PC-9 (cell line): ENCODE results near the gene TEX54. TPM values are rescaled to one million over a fixed set of nuclear protein-coding genes. Genes with fewer than 3 reads are reported as not detected.
A peak's percentile ranks its signal among the peaks of the same experiment; 100 is the strongest.
"Not testable (repeated sequence)": the region's sequence is repeated elsewhere in the genome, so short reads cannot be mapped to it uniquely, and the experiment has no call there.

Source experiments
- BruUV-seq: library from RNA; stranded (reverse); fragments of 400-500 nt; replicated peaks from 2 replicates; lab custom pipeline; 2021; lab: Mats Ljungman, UMichigan
- CTCF ChIA-PET: fragments of 300-600 bp; sonication (Branson Sonifier 250); formaldehyde crosslinking; loops from one replicate; lab custom pipeline; 2022; ENCODE audit warnings: antibody characterized with exemption; lab: Charles Lee
- POLR2A ChIA-PET: fragments of 300-600 bp; sonication (Branson Sonifier 250); formaldehyde crosslinking; loops from one replicate; lab custom pipeline; 2022; ENCODE audit warnings: antibody characterized with exemption; ENCODE audit not compliant: unreplicated experiment; lab: Charles Lee
- DNase-seq, 2 experiments: peaks; one replicate each; pipeline versions ENCODE4 v3.0.0 to v3.0.0-alpha.2; 2015 to 2022; ENCODE audit warnings: mixed read lengths in 1 of 2
- H2AFZ ChIP-seq: fragments of 200-600 bp; sonication (generic); 2 replicates; pipeline ENCODE4 v1.8.1; 2017; ENCODE audit warnings: antibody characterized with exemption
- H3F3A ChIP-seq: fragments of 200-600 bp; sonication (generic); 2 replicates; pipeline ENCODE4 v1.8.1; 2017; ENCODE audit warnings: antibody characterized with exemption, mild to moderate bottlenecking, low read depth; ENCODE audit not compliant: insufficient read depth
- H3K27ac ChIP-seq: fragments of 200-600 bp; sonication (generic); 2 replicates; pipeline ENCODE4 v1.6.1; 2016; ENCODE audit warnings: mixed run types
- H3K27me3 ChIP-seq: fragments of 200-600 bp; sonication (generic); 2 replicates; pipeline ENCODE4 v1.6.1; 2016; ENCODE audit warnings: low read depth, mixed run types; ENCODE audit not compliant: insufficient read depth
- H3K36me3 ChIP-seq: fragments of 200-600 bp; sonication (generic); 2 replicates; pipeline ENCODE4 v1.6.1; 2016; ENCODE audit warnings: low read depth, mixed run types
- H3K4me1 ChIP-seq: fragments of 200-600 bp; sonication (generic); replicated peaks from 2 replicates; pipeline ENCODE4 v1.6.1; 2016; ENCODE audit warnings: mixed run types; ENCODE audit not compliant: insufficient read depth
- H3K4me2 ChIP-seq: fragments of 200-600 bp; sonication (generic); 2 replicates; pipeline ENCODE4 v1.6.1; 2017; ENCODE audit warnings: mixed run types
- H3K4me3 ChIP-seq: fragments of 200-600 bp; sonication (generic); 2 replicates; pipeline ENCODE4 v1.6.1; 2016; ENCODE audit warnings: mixed run types
- H3K79me2 ChIP-seq: fragments of 200-600 bp; sonication (generic); 2 replicates; pipeline ENCODE4 v1.6.1; 2017; ENCODE audit warnings: low read depth, mixed run types
- H3K9me2 ChIP-seq: fragments of 200-600 bp; sonication (generic); 2 replicates; pipeline ENCODE4 v1.8.1; 2017; ENCODE audit warnings: mild to moderate bottlenecking; ENCODE audit not compliant: insufficient read depth
- H3K9me3 ChIP-seq: fragments of 200-600 bp; sonication (generic); 2 replicates; pipeline ENCODE4 v1.8.1; 2016; ENCODE audit warnings: low read depth; ENCODE audit not compliant: insufficient read depth
- H4K20me1 ChIP-seq: fragments of 200-600 bp; sonication (generic); 2 replicates; pipeline ENCODE4 v1.8.1; 2017; ENCODE audit not compliant: insufficient read depth
- CTCF ChIP-seq: fragments of 200-600 bp; sonication (generic); conservative IDR thresholded peaks from 2 replicates; pipeline ENCODE4 v1.6.1; 2017; ENCODE audit warnings: mixed run types, antibody characterized with exemption, mild to moderate bottlenecking, moderate library complexity
- EZH2 ChIP-seq: fragments of 200-600 bp; sonication (generic); IDR thresholded peaks from 2 replicates; pipeline ENCODE4 v1.8.0; 2017; ENCODE audit warnings: antibody characterized with exemption, low read depth
- intact Hi-C: fragments of 100-400 bp; cut with micrococcal nuclease; formaldehyde crosslinking; loops from one replicate; pipeline ENCODE4 v1.10.0; 2022; ENCODE audit not compliant: unreplicated experiment
- total RNA-seq: library from RNA; stranded (reverse); gene quantifications from 2 replicates; pipeline ENCODE4 v1.2.3, GENCODE V29; 2021

The TEX54 gene
- total RNA-seq, 1 experiment from 2014 or later: not detected

GRCh38 chr11:62846177-62846576 lies 13.5 kb upstream of the TEX54 start:
- Histone ChIP-seq H2AFZ (no peak overlapping the region), H3K27me3 (no peaks in the 10 kb centered on the region), H3F3A (peaks cover 41% of the 10 kb centered on the region), H4K20me1 (no peaks in the 10 kb centered on the region), H3K9me3 (no peaks in the 10 kb centered on the region), H3K36me3 (no peaks in the 10 kb centered on the region), H3K9me2 (no peaks in the 10 kb centered on the region), H3K27ac (no peak overlapping the region), H3K4me3 (no peak overlapping the region), H3K4me1 (peaks cover 8% of the 10 kb centered on the region), H3K4me2 (no peak overlapping the region), H3K79me2 (no peaks in the 10 kb centered on the region)
- CTCF ChIA-PET: no interaction called here
- BruUV-seq: no TSS peak
- POLR2A ChIA-PET: interaction anchor here (0.7 kb wide), 1 partner anchor 80 kb away, joined by 3 read pairs; no protein-coding TSS in a partner anchor
- intact Hi-C loops: no loop called here
- TF ChIP-seq EZH2: no peak
- no peak for TF ChIP-seq CTCF
- no peak for DNase-seq

GRCh38 chr11:62844154-62844553 lies 11.5 kb upstream of the TEX54 start:
- TF ChIP-seq EZH2 (no peak), CTCF (no peak)
- Histone ChIP-seq H3F3A (peaks cover 38% of the 10 kb centered on the region), H2AFZ (no peak overlapping the region), H3K27ac (no peak overlapping the region), H3K27me3 (no peaks in the 10 kb centered on the region), H3K4me2 (no peak overlapping the region), H4K20me1 (no peaks in the 10 kb centered on the region), H3K79me2 (peaks cover 2% of the 10 kb centered on the region), H3K4me1 (peaks cover 8% of the 10 kb centered on the region), H3K9me2 (no peaks in the 10 kb centered on the region), H3K4me3 (no peak overlapping the region), H3K9me3 (no peaks in the 10 kb centered on the region), H3K36me3 (no peaks in the 10 kb centered on the region)
- CTCF ChIA-PET: no interaction called here
- POLR2A ChIA-PET: no interaction called here
- intact Hi-C loops: loop anchor here (5.0 kb wide), 2 partner anchors 137 to 292 kb away; partner anchors contain the start of genes BSCL2 and GNG3
- no TSS peak for BruUV-seq
- DNase-seq: no peak

- H3K9me2 ChIP-seq: no peaks in the 10 kb centered on the region
- H3F3A ChIP-seq: peaks cover 39% of the 10 kb centered on the region
- no TSS peak for BruUV-seq
- no peaks in the 10 kb centered on the region for H3K36me3 ChIP-seq
- no peak overlapping the region for H3K4me2 ChIP-seq
- DNase-seq: peak in 1 of 2 experiments; percentile 26
- H3K4me3 ChIP-seq: no peak overlapping the region
- no peak overlapping the region for H2AFZ ChIP-seq
- peaks cover 9% of the 10 kb centered on the region for H3K79me2 ChIP-seq
- no peaks in the 10 kb centered on the region for H4K20me1 ChIP-seq
- H3K27me3 ChIP-seq: no peaks in the 10 kb centered on the region
- TF ChIP-seq EZH2: no peak
- TF ChIP-seq CTCF: no peak
- H3K9me3 ChIP-seq: no peaks in the 10 kb centered on the region
- intact Hi-C loops: loop anchor here (5.0 kb wide), 2 partner anchors 136 to 291 kb away; partner anchors contain the start of genes BSCL2 and GNG3
- ChIA-PET CTCF (no interaction called here), POLR2A (no interaction called here)
- peaks cover 8% of the 10 kb centered on the region for H3K4me1 ChIP-seq
- no peak overlapping the region for H3K27ac ChIP-seq
Measured at GRCh38 chr11:62843466-62843865, 10.8 kb upstream of the TEX54 start.

GRCh38 chr11:62842891-62843290 lies 10.2 kb upstream of the TEX54 start:
- POLR2A ChIA-PET: interaction anchor here (0.7 to 0.8 kb wide), 2 partner anchors 8 to 996 kb away, joined by 4 to 5 read pairs; no protein-coding TSS in a partner anchor
- H3K36me3 ChIP-seq, H3K27ac ChIP-seq, H3K9me3 ChIP-seq, DNase-seq, H4K20me1 ChIP-seq, H3K27me3 ChIP-seq, BruUV-seq, H2AFZ ChIP-seq, H3K9me2 ChIP-seq: not testable (repeated sequence)
- Histone ChIP-seq H3F3A (peaks cover 34% of the 10 kb centered on the region), H3K4me3 (peak overlapping the region; percentile 59; the same call in 1 of the 2 replicates), H3K4me2 (peak overlapping the region; percentile 88), H3K4me1 (peaks cover 14% of the 10 kb centered on the region), H3K79me2 (peaks cover 15% of the 10 kb centered on the region)
- intact Hi-C loops: loop anchor here (1.0 to 5.0 kb wide), 3 partner anchors 9 to 291 kb away; partner anchors contain the start of genes BSCL2 and GNG3
- CTCF ChIA-PET: interaction anchor here (0.9 kb wide), 1 partner anchor 11 kb away, joined by 3 read pairs; no protein-coding TSS in a partner anchor
